ENCODE measurements around the gene DIPK1B.

The DIPK1B gene

GRCh38 chr9:136671254-136671614 lies 41.1 kb upstream of the DIPK1B start:
- DNase-seq (ENCODE audit: low spot score) = no peak
- no peak for TF ChIP-seq CTCF (IDR thresholded peaks at IDR 0.05; ENCODE audit: extremely low read depth, missing control alignments)

- DNase-seq (ENCODE audit: low spot score) = peak; percentile 85
- TF ChIP-seq CTCF (IDR thresholded peaks at IDR 0.05; ENCODE audit: extremely low read depth, missing control alignments) = peak; percentile 87
Measured at GRCh38 chr9:136671646-136672430, 40.5 kb upstream of the DIPK1B start.

GRCh38 chr9:136672431-136673087 lies 39.8 kb upstream of the DIPK1B start:
- no peak for TF ChIP-seq CTCF (IDR thresholded peaks at IDR 0.05; ENCODE audit: extremely low read depth, missing control alignments)
- no peak for DNase-seq (ENCODE audit: low spot score)

- no peak for TF ChIP-seq CTCF (IDR thresholded peaks at IDR 0.05; ENCODE audit: extremely low read depth, missing control alignments)
- no peak for DNase-seq (ENCODE audit: low spot score)
Measured at GRCh38 chr9:136673088-136673974, 39.0 kb upstream of the DIPK1B start.

GRCh38 chr9:136673975-136674785 lies 38.2 kb upstream of the DIPK1B start:
- TF ChIP-seq CTCF (IDR thresholded peaks at IDR 0.05; ENCODE audit: extremely low read depth, missing control alignments) = no peak

GRCh38 chr9:136674786-136675349 lies 37.5 kb upstream of the DIPK1B start:
- TF ChIP-seq CTCF (IDR thresholded peaks at IDR 0.05; ENCODE audit: extremely low read depth, missing control alignments) = no peak

More at GRCh38 chr9:136673975-136674785, 38.2 kb upstream of the DIPK1B start:
- no peak for DNase-seq (ENCODE audit: low spot score)

More at GRCh38 chr9:136674786-136675349, 37.5 kb upstream of the DIPK1B start:
- no peak for DNase-seq (ENCODE audit: low spot score)
